GM12878 (cell line): ENCODE measurements around the gene BRME1. TPM values are rescaled to one million over a fixed set of nuclear protein-coding genes. Genes with fewer than 3 reads are reported as not detected.

Experiments used
- ATAC-seq: fragments of 200-7000 bp; cut with Tn5 transposase; 3 replicates; pipeline ENCODE4 v1.9.1; 2020; ENCODE audit warnings: mild to moderate bottlenecking, moderate library complexity
- BruUV-seq: library from RNA; stranded (reverse); fragments of 400-500 nt; replicated peaks from 2 replicates; lab custom pipeline; 2021; lab: Mats Ljungman, UMichigan
- CTCF ChIA-PET: fragments of 300-600 bp; sonication (Branson Sonifier 250); formaldehyde crosslinking; extraction: SDS; loops from one replicate; lab custom pipeline; 2021; ENCODE audit warnings: inconsistent platforms; lab: Yijun Ruan, JAX
- POLR2A ChIA-PET: fragments of 350-600 bp; formaldehyde crosslinking; extraction: SDS; loops from one replicate; lab custom pipeline; 2021; ENCODE audit warnings: inconsistent platforms; lab: Charles Lee
- RAD21 ChIA-PET: fragments of 300-600 bp; sonication (Branson Sonifier 250); formaldehyde crosslinking; loops from one replicate; lab custom pipeline; 2023; ENCODE audit warnings: antibody characterized with exemption; ENCODE audit not compliant: unreplicated experiment; lab: Charles Lee
- SMC1A ChIA-PET: fragments of 300-600 bp; sonication (Branson Sonifier 250); formaldehyde crosslinking; loops from one replicate; lab custom pipeline; 2023; ENCODE audit not compliant: unreplicated experiment, uncharacterized antibody; lab: Charles Lee
- DNase-seq: peaks from one replicate; pipeline ENCODE4 v3.0.0-alpha.2; 2011; ENCODE audit warnings: low read depth, low spot score
- FAIRE-seq: peaks from 3 replicates; lab custom pipeline; 2011; peaks lifted over from hg19 to GRCh38; lab: Jason Lieb, UNC
- H2AFZ ChIP-seq: 2 replicates; pipeline ENCODE4 v1.6.0; 2011; ENCODE audit warnings: low read depth, low read length, control low read depth; ENCODE audit not compliant: control insufficient read depth
- H3K27ac ChIP-seq: 2 replicates; pipeline ENCODE4 v1.5.1; 2011; ENCODE audit warnings: control low read depth; ENCODE audit not compliant: control insufficient read depth, insufficient read depth
- H3K27me3 ChIP-seq, 2 experiments: replicated peaks in 1 of 2; 2 replicates each; pipeline versions ENCODE4 v1.6.0 to v1.6.1; 2011; ENCODE audit warnings: low read length in 1 of 2; ENCODE audit not compliant: control insufficient read depth in 2 of 2, insufficient read depth in 2 of 2
- H3K36me3 ChIP-seq, 2 experiments: 2 replicates each; pipeline ENCODE4 v1.5.1; 2011; ENCODE audit warnings: low read length in 1 of 2; ENCODE audit not compliant: control insufficient read depth in 2 of 2, insufficient read depth in 2 of 2
- H3K4me1 ChIP-seq: 2 replicates; pipeline ENCODE4 v1.6.1; 2011; ENCODE audit warnings: mild to moderate bottlenecking, low read length, moderate library complexity, mixed read lengths; ENCODE audit not compliant: control insufficient read depth, insufficient read depth
- H3K4me2 ChIP-seq: 2 replicates; pipeline ENCODE4 v1.6.0; 2011; ENCODE audit warnings: control low read depth; ENCODE audit not compliant: control insufficient read depth, insufficient read depth
- H3K4me3 ChIP-seq: fragments of 200-600 bp; sonication (generic); 2 replicates; pipeline ENCODE4 v1.5.1; 2016
- H3K79me2 ChIP-seq: 2 replicates; pipeline ENCODE4 v1.6.0; 2011; ENCODE audit warnings: low read length; ENCODE audit not compliant: control insufficient read depth, insufficient read depth
- H3K9ac ChIP-seq: 2 replicates; pipeline ENCODE4 v1.8.0; 2011; ENCODE audit warnings: low read length, control low read depth, mixed read lengths; ENCODE audit not compliant: control insufficient read depth, insufficient read depth
- H3K9me3 ChIP-seq: replicated peaks from 3 replicates; pipeline ENCODE4 v1.5.1; 2011; ENCODE audit warnings: mild to moderate bottlenecking, low read length; ENCODE audit not compliant: control insufficient read depth, insufficient read depth
- H4K20me1 ChIP-seq: 2 replicates; pipeline ENCODE4 v1.6.0; 2011; ENCODE audit not compliant: control insufficient read depth, insufficient read depth
- ASH2L ChIP-seq: fragments of 300-600, 200-600 bp; sonication (generic); IDR thresholded peaks from 2 replicates; pipeline ENCODE4 v1.6.1; 2017; ENCODE audit warnings: low read depth, mild to moderate bottlenecking, borderline replicate concordance
- BACH1 ChIP-seq: fragments of 450-650 bp; IDR thresholded peaks from 2 replicates; pipeline ENCODE4 v1.6.1; 2017; ENCODE audit warnings: mild to moderate bottlenecking, borderline replicate concordance
- ESRRA ChIP-seq: IDR thresholded peaks from 2 replicates; pipeline ENCODE4 v1.6.1; 2012; ENCODE audit warnings: mild to moderate bottlenecking, low read length, improper control_type of control experiment
- FOS ChIP-seq: IDR thresholded peaks from 3 replicates; pipeline ENCODE4 v1.6.1; 2011; ENCODE audit warnings: borderline replicate concordance; ENCODE audit not compliant: insufficient read length; ENCODE audit errors: extremely low read depth
- MTA3 ChIP-seq: IDR thresholded peaks from 2 replicates; pipeline ENCODE4 v1.6.1; 2012; ENCODE audit warnings: low read length, inconsistent platforms, borderline replicate concordance
- NFXL1 ChIP-seq: fragments of 450-650 bp; IDR thresholded peaks from 2 replicates; pipeline ENCODE4 v1.6.1; 2017; ENCODE audit warnings: antibody characterized with exemption, mild to moderate bottlenecking, borderline replicate concordance
- POLR2AphosphoS2 ChIP-seq: IDR thresholded peaks from 2 replicates; pipeline ENCODE4 v1.6.1; 2011; ENCODE audit warnings: low read depth, mild to moderate bottlenecking, low read length, improper control_type of control experiment, moderate library complexity
- POU2F2 ChIP-seq: IDR thresholded peaks from 3 replicates; pipeline ENCODE4 v1.6.1; 2011; ENCODE audit warnings: low read depth, mild to moderate bottlenecking, low read length, borderline replicate concordance
- RELA ChIP-seq: fragments of 450-650 bp; IDR thresholded peaks from 2 replicates; pipeline ENCODE4 v1.8.0; 2014; ENCODE audit warnings: borderline replicate concordance; ENCODE audit not compliant: partially characterized antibody
- SMARCA5 ChIP-seq: fragments of 450-650 bp; IDR thresholded peaks from 2 replicates; pipeline ENCODE4 v1.6.1; 2017; ENCODE audit warnings: mild to moderate bottlenecking
- SUPT20H ChIP-seq: IDR thresholded peaks from 2 replicates; pipeline ENCODE4 v1.6.1; 2011; ENCODE audit warnings: low read depth, mild to moderate bottlenecking, low read length, moderate library complexity, borderline replicate concordance; ENCODE audit not compliant: control insufficient read depth
- TCF3 ChIP-seq: IDR thresholded peaks from 2 replicates; pipeline ENCODE4 v1.6.1; 2012; ENCODE audit warnings: low read depth, mild to moderate bottlenecking, low read length, borderline replicate concordance; ENCODE audit not compliant: insufficient read depth
- WRNIP1 ChIP-seq: IDR thresholded peaks from 2 replicates; pipeline ENCODE4 v1.6.1; 2011; ENCODE audit warnings: low read depth, low read length, improper control_type of control experiment, borderline replicate concordance
- ZNF217 ChIP-seq: fragments of 450-650 bp; IDR thresholded peaks from 2 replicates; pipeline ENCODE4 v1.6.1; 2017; ENCODE audit warnings: antibody characterized with exemption, mild to moderate bottlenecking
- ZNF384 ChIP-seq: IDR thresholded peaks from 2 replicates; pipeline ENCODE4 v1.6.1; 2012; ENCODE audit warnings: low read depth, mild to moderate bottlenecking, low read length, improper control_type of control experiment, borderline replicate concordance
- WGBS: methylation state at CpG from one replicate; pipeline ENCODE4 v1.1.6; 2016; ENCODE audit warnings: low lambda C conversion rate; ENCODE audit not compliant: insufficient replicate concordance, insufficient coverage; ENCODE audit errors: missing lambda C conversion rate; 5-methylcytosine and 5-hydroxymethylcytosine counted together
- in situ Hi-C: fragments of 300-500 bp; cut with MboI; formaldehyde crosslinking; loops from 9 replicates; pipeline ENCODE4 v1.14.3; 2018; ENCODE audit warnings: mixed read lengths
- intact Hi-C: fragments of 100-400 bp; cut with micrococcal nuclease; formaldehyde crosslinking; loops from one replicate; pipeline ENCODE4 v1.14.2; 2022; ENCODE audit not compliant: unreplicated experiment
- polyA plus RNA-seq, 11 experiments: library from polyadenylated mRNA; depleted of rRNA in 4 of 11; unstranded in 6 of 11; stranded (reverse) in 5 of 11; fragments of >200 nt; fragmentation: Nextera tagmentation in 4 of 11; fragmentation: Illumina TruSeq in 1 of 11; extraction: Ambion mirVana in 4 of 11; extraction: Trizol in 1 of 11; gene quantifications; 1 replicate in 1 of 11; 2 replicates in 10 of 11; pipeline versions ENCODE4 v1.2.1 to v1.2.3, GENCODE V29; 2011 to 2016; ENCODE audit warnings: inconsistent platforms in 2 of 11, missing spikeins in 2 of 11, low read depth in 1 of 11
- total RNA-seq, 4 experiments: library from RNA; depleted of rRNA in 3 of 4; stranded (reverse); fragments of >200 nt in 3 of 4; fragmentation: Illumina TruSeq in 1 of 4; extraction: Trizol in 1 of 4; gene quantifications; 2 replicates each; pipeline versions ENCODE4 v1.2.1 to v1.2.3, GENCODE V29; 2013 to 2021
- TF ChIP-seq, protein P1 (sequence below): fragments of 450-650 bp; IDR thresholded peaks from 2 replicates; pipeline ENCODE4 v1.6.1; 2018; ENCODE audit warnings: mild to moderate bottlenecking, low read depth, moderate library complexity; ENCODE audit not compliant: partially characterized antibody
- TF ChIP-seq, protein P2 (sequence below): fragments of 450-650 bp; IDR thresholded peaks from 2 replicates; pipeline ENCODE4 v1.6.1; 2016; ENCODE audit warnings: mild to moderate bottlenecking

The BRME1 gene
- total and polyA plus RNA-seq, 10 of the 15 experiments (the other 5 are each of a cell fraction or from before 2014, with no cell fraction given) = 0.07 to 2.2 (median 1.1) TPM; not detected in 1

DNA sequence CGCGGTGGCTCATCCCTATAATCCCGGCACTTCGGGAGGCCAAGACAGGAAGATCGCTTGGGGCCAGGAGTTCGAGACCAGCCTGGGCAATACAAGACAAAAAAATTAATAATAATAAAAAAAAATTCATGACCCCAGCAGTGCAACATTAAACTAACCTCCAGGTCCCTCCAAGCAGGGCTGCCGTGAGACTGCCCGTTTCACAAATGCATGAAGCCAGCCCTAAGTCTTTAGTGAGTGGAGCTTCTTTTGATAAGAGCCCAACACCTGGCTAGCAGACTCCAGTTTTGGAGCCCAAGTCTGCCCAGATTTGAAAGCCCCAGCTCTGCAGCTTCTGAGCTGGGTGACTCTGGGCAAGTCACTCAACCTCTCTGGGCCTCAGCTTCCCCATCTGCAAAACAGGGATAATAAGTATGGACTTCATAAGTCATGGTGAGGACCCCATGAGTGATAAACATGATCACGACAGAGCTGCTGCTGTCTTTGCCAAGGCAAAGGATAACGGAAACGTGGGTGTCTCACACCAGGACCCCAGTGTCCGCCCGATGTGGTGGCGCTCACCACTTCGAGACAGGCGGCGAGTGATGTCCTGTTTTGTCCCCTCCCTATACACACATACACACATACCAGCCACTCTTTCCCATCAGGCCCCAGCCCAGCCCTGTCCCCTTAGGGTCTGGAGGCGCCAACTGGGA lies 67.3 kb downstream of the BRME1 start:
- FAIRE-seq = no peak
- 31% methylated on average over 18 of the region's 18 CpGs for WGBS

More for the DNA sequence above, 67.3 kb downstream of the BRME1 start:
- H3K27me3 ChIP-seq = no peaks in the 10 kb centered on the region
- no peaks in the 10 kb centered on the region for H4K20me1 ChIP-seq
- no peak for TF ChIP-seq ASH2L
- TF ChIP-seq POU2F2 = no peak; the same call in 2 of the 3 replicates
- peak; percentile 83 for TF ChIP-seq NFXL1
- no peak for TF ChIP-seq POLR2AphosphoS2
- TF ChIP-seq WRNIP1 = 0 out of 2 replicates have a peak, but pooled peaks have one; percentile 20
- peak; percentile 71; the same call in 1 of the 2 replicates for TF ChIP-seq BACH1
- TF ChIP-seq RELA = no peak
- no peak for TF ChIP-seq SUPT20H
- peak; percentile 60; the same call in 1 of the 2 replicates for TF ChIP-seq ZNF217
- no peak for TF ChIP-seq FOS
- peak; percentile 62 for TF ChIP-seq SMARCA5
- no peak for TF ChIP-seq ZNF384
- TF ChIP-seq, protein P1, sequence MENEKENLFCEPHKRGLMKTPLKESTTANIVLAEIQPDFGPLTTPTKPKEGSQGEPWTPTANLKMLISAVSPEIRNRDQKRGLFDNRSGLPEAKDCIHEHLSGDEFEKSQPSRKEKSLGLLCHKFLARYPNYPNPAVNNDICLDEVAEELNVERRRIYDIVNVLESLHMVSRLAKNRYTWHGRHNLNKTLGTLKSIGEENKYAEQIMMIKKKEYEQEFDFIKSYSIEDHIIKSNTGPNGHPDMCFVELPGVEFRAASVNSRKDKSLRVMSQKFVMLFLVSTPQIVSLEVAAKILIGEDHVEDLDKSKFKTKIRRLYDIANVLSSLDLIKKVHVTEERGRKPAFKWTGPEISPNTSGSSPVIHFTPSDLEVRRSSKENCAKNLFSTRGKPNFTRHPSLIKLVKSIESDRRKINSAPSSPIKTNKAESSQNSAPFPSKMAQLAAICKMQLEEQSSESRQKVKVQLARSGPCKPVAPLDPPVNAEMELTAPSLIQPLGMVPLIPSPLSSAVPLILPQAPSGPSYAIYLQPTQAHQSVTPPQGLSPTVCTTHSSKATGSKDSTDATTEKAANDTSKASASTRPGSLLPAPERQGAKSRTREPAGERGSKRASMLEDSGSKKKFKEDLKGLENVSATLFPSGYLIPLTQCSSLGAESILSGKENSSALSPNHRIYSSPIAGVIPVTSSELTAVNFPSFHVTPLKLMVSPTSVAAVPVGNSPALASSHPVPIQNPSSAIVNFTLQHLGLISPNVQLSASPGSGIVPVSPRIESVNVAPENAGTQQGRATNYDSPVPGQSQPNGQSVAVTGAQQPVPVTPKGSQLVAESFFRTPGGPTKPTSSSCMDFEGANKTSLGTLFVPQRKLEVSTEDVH = no peak
- TF ChIP-seq TCF3 = no peak
- TF ChIP-seq MTA3 = 0 out of 2 replicates have a peak, but pooled peaks have one; percentile 9
- TF ChIP-seq, protein P2, sequence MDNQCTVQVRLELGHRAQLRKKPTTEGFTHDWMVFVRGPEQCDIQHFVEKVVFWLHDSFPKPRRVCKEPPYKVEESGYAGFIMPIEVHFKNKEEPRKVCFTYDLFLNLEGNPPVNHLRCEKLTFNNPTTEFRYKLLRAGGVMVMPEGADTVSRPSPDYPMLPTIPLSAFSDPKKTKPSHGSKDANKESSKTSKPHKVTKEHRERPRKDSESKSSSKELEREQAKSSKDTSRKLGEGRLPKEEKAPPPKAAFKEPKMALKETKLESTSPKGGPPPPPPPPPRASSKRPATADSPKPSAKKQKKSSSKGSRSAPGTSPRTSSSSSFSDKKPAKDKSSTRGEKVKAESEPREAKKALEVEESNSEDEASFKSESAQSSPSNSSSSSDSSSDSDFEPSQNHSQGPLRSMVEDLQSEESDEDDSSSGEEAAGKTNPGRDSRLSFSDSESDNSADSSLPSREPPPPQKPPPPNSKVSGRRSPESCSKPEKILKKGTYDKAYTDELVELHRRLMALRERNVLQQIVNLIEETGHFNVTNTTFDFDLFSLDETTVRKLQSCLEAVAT = 0 out of 2 replicates have a peak, but pooled peaks have one; percentile 18
- TF ChIP-seq ESRRA = no peak
- peak overlapping the region; percentile 94 for H3K9ac ChIP-seq
- intact Hi-C loops = loop anchor here (5.0 kb wide), 1 partner anchor 41 kb away; the partner anchor contains the start of gene ZSWIM4
- ChIA-PET RAD21 (interaction anchor here (0.7 to 4.9 kb wide), 7 partner anchors 8 to 107 kb away, joined by 3 to 68 read pairs (median 5); partner anchors contain the start of gene ZSWIM4), POLR2A (interaction anchor here (0.6 to 7.5 kb wide), 7 partner anchors 8 to 91 kb away, joined by 3 to 85 read pairs (median 7); partner anchors contain the start of gene ZSWIM4), CTCF (interaction anchor here (1.2 to 7.1 kb wide), 4 partner anchors 24 to 50 kb away, joined by 3 to 51 read pairs (median 4); partner anchors contain the start of gene ZSWIM4), SMC1A (interaction anchor here (0.7 to 4.2 kb wide), 2 partner anchors 24 to 55 kb away, joined by 3 to 37 read pairs; no protein-coding TSS in a partner anchor)
- ATAC-seq (no peak), DNase-seq (no peak)
- H3K4me3 ChIP-seq = peak overlapping the region; percentile 92
- H3K9me3 ChIP-seq = no peaks in the 10 kb centered on the region
- H3K79me2 ChIP-seq = peaks cover 55% of the 10 kb centered on the region
- H3K4me1 ChIP-seq = peaks cover 52% of the 10 kb centered on the region
- peaks cover 0 to 3% of the 10 kb centered on the region in 2 experiments; a peak in 1 of 4 replicates for H3K36me3 ChIP-seq
- in situ Hi-C loops = no loop called here
- peak overlapping the region; percentile 99 for H3K4me2 ChIP-seq
- BruUV-seq = TSS peak; percentile 48
- H3K27ac ChIP-seq = peak overlapping the region; percentile 96
- peak overlapping the region; percentile 35 for H2AFZ ChIP-seq
